CD14-positive monocyte (primary cell): Measurements from ENCODE around the gene KCNC1. TPM values are rescaled to one million over a fixed set of nuclear protein-coding genes. Genes with fewer than 3 reads are reported as not detected.

Experiments
- DNase-seq, 3 donors: peaks; one replicate each; pipeline ENCODE4 v3.0.0-alpha.2; 2011 to 2022
- H2AFZ ChIP-seq: 2 replicates; pipeline ENCODE4 v1.6.0; 2012; ENCODE audit warnings: mild to moderate bottlenecking, low read depth, low read length, inconsistent platforms; ENCODE audit not compliant: insufficient read depth, poor library complexity, severe bottlenecking
- H3K27ac ChIP-seq, 2 donors: 1 replicate in 1 of 2; 2 replicates in 1 of 2; pipeline ENCODE4 v1.5.1; 2012 to 2013; ENCODE audit warnings: low read length in 2 of 2, control low read depth in 1 of 2, inconsistent platforms in 1 of 2, low read depth in 1 of 2, mild to moderate bottlenecking in 1 of 2
- H3K27me3 ChIP-seq, 2 donors: one replicate each; pipeline versions ENCODE4 v1.6.0 to v1.6.1; 2011 to 2013; ENCODE audit warnings: low read length in 2 of 2; ENCODE audit not compliant: control insufficient read depth in 2 of 2, insufficient read depth in 2 of 2
- H3K36me3 ChIP-seq, 2 donors: replicated peaks in 1 of 2; 1 replicate in 1 of 2; 2 replicates in 1 of 2; pipeline versions ENCODE4 v1.5.1 to v1.6.1; 2012 to 2013; ENCODE audit warnings: low read length in 2 of 2, control low read depth in 1 of 2, inconsistent platforms in 1 of 2, mild to moderate bottlenecking in 1 of 2; ENCODE audit not compliant: insufficient read depth in 2 of 2, control insufficient read depth in 1 of 2
- H3K4me1 ChIP-seq, 2 donors: 1 replicate in 1 of 2; 2 replicates in 1 of 2; pipeline versions ENCODE4 v1.5.1 to v1.6.1; 2012 to 2013; ENCODE audit warnings: low read length in 2 of 2, control low read depth in 1 of 2, inconsistent platforms in 1 of 2, mild to moderate bottlenecking in 1 of 2, moderate library complexity in 1 of 2; ENCODE audit not compliant: insufficient read depth in 2 of 2, control insufficient read depth in 1 of 2
- H3K4me2 ChIP-seq: replicated peaks from 2 replicates; pipeline ENCODE3; 2012; ENCODE audit warnings: low read length, moderate library complexity, mild to moderate bottlenecking; ENCODE audit not compliant: poor library complexity, severe bottlenecking; ENCODE audit errors: extremely low read depth
- H3K4me3 ChIP-seq, 3 experiments: fragments of 200-600 bp in 1 of 3; sonication (generic) in 1 of 3; replicated peaks in 1 of 3; 1 replicate in 2 of 3; 2 replicates in 1 of 3; pipeline ENCODE4 v1.5.1; 2011 to 2013; ENCODE audit warnings: low read length in 3 of 3, mild to moderate bottlenecking in 3 of 3, control low read depth in 2 of 3, low read depth in 2 of 3, inconsistent platforms in 1 of 3, moderate library complexity in 1 of 3
- H3K79me2 ChIP-seq: 2 replicates; pipeline ENCODE4 v1.6.0; 2012; ENCODE audit warnings: mild to moderate bottlenecking, control low read depth, inconsistent platforms, low read length, moderate library complexity; ENCODE audit not compliant: insufficient read depth
- H3K9ac ChIP-seq: 2 replicates; pipeline ENCODE4 v1.6.0; 2017; ENCODE audit warnings: low read length, mild to moderate bottlenecking; ENCODE audit not compliant: insufficient read depth, poor library complexity, severe bottlenecking
- H3K9me3 ChIP-seq, 2 donors: replicated peaks in 1 of 2; 1 replicate in 1 of 2; 2 replicates in 1 of 2; pipeline versions ENCODE4 v1.5.1 to v1.6.1; 2012 to 2013; ENCODE audit warnings: low read length in 2 of 2, control low read depth in 1 of 2; ENCODE audit not compliant: control insufficient read depth in 1 of 2, insufficient read depth in 1 of 2
- H4K20me1 ChIP-seq: 2 replicates; pipeline ENCODE4 v1.6.0; 2012; ENCODE audit warnings: mild to moderate bottlenecking, low read length, control low read depth, moderate library complexity; ENCODE audit not compliant: insufficient read depth
- H3K27ac Mint-ChIP-seq, 7 donors: one replicate each; pipeline ENCODE4 v1.8.0; 2020; ENCODE audit warnings: mild to moderate bottlenecking in 7 of 7, mixed read lengths in 7 of 7, moderate library complexity in 6 of 7, inconsistent platforms in 2 of 7
- H3K27me3 Mint-ChIP-seq, 3 donors: one replicate each; pipeline ENCODE4 v1.8.0; 2021 to 2022; ENCODE audit warnings: low read depth in 3 of 3, mild to moderate bottlenecking in 3 of 3, mixed read lengths in 3 of 3, moderate library complexity in 3 of 3, inconsistent platforms in 1 of 3
- H3K36me3 Mint-ChIP-seq, 2 donors: one replicate each; pipeline ENCODE4 v1.8.0; 2020; ENCODE audit warnings: mixed read lengths in 2 of 2, inconsistent platforms in 1 of 2, mild to moderate bottlenecking in 1 of 2
- H3K4me1 Mint-ChIP-seq: one replicate; pipeline ENCODE4 v1.8.0; 2020; ENCODE audit warnings: mild to moderate bottlenecking, mixed read lengths
- H3K4me3 Mint-ChIP-seq, 2 donors: one replicate each; pipeline ENCODE4 v1.8.0; 2020; ENCODE audit warnings: mild to moderate bottlenecking in 2 of 2, mixed read lengths in 2 of 2, moderate library complexity in 1 of 2
- H3K9me3 Mint-ChIP-seq, 7 donors: one replicate each; pipeline ENCODE4 v1.8.0; 2020 to 2022; ENCODE audit warnings: mixed read lengths in 7 of 7, mild to moderate bottlenecking in 6 of 7, moderate library complexity in 6 of 7, inconsistent platforms in 2 of 7
- CTCF ChIP-seq: fragments of 200-600 bp; IDR thresholded peaks from one replicate; pipeline ENCODE4 v1.8.0; 2022; ENCODE audit warnings: antibody characterized with exemption, mild to moderate bottlenecking
- WGBS: methylation state at CpG from one replicate; pipeline ENCODE4 v1.1.5; 2013; ENCODE audit warnings: missing lambda C conversion rate; ENCODE audit not compliant: insufficient coverage; 5-methylcytosine and 5-hydroxymethylcytosine counted together
- intact Hi-C, 2 donors: fragments of 100-400 bp; cut with micrococcal nuclease; formaldehyde crosslinking; loops; one replicate each; pipeline versions ENCODE4 v1.15.0 to v1.15.1; 2023
- polyA plus RNA-seq, 3 donors: library from polyadenylated mRNA; depleted of rRNA in 1 of 3; unstranded in 2 of 3; stranded (reverse) in 1 of 3; fragments of 300-500 nt in 2 of 3; fragments of >200 nt in 1 of 3; fragmentation: Illumina TruSeq in 2 of 3; gene quantifications; 1 replicate in 2 of 3; 2 replicates in 1 of 3; pipeline ENCODE4 v1.2.3, GENCODE V29; 2012 to 2021

The KCNC1 gene
- polyA plus RNA-seq, 3 donors = not detected

DNA sequence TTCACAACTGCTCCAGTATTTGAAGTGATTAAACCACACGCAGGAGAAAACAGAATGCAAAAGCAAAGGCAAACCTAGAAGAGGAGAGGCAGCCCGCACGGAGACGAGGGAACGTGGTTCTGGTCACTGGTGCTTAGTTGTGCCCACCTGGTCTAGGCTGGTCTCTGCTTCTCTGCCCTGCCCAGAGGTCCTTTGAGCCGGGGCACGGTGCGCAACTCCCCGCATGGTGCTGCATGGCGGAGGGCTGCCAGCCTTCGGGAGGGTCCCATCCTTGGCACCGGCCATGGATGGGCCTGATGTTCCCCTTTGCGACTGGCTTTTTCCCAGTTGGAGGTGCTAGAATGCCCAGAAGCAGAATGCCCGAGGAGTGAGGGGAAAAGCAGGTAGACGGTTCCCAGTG lies 46.1 kb downstream of the KCNC1 start:
- no peak for TF ChIP-seq CTCF
- H4K20me1 ChIP-seq = no peaks in the 10 kb centered on the region
- H3K4me3 ChIP-seq = no peak overlapping the region
- H3K27ac ChIP-seq = no peak overlapping the region
- no peak overlapping the region for H3K9ac ChIP-seq
- no peaks in the 10 kb centered on the region for H3K36me3 Mint-ChIP-seq
- no peaks in the 10 kb centered on the region for H3K27me3 ChIP-seq
- H3K4me1 ChIP-seq = no peaks in the 10 kb centered on the region
- no peaks in the 10 kb centered on the region for H3K4me1 Mint-ChIP-seq
- no peaks in the 10 kb centered on the region for H3K9me3 ChIP-seq
- peaks cover 0 to 2% (median 0%) of the 10 kb centered on the region in 7 donors for H3K9me3 Mint-ChIP-seq
- intact Hi-C loops = no loop called here
- no peaks in the 10 kb centered on the region for H3K36me3 ChIP-seq
- WGBS = 95% methylated on average over 15 of the region's 15 CpGs
- H3K4me3 Mint-ChIP-seq = no peak overlapping the region
- no peak for DNase-seq
- H3K27me3 Mint-ChIP-seq = peaks cover 0 to 5% (median 2%) of the 10 kb centered on the region in 3 donors
- H2AFZ ChIP-seq = no peak overlapping the region
- no peak overlapping the region for H3K4me2 ChIP-seq
- no peaks in the 10 kb centered on the region for H3K79me2 ChIP-seq
- no peak overlapping the region for H3K27ac Mint-ChIP-seq

DNA sequence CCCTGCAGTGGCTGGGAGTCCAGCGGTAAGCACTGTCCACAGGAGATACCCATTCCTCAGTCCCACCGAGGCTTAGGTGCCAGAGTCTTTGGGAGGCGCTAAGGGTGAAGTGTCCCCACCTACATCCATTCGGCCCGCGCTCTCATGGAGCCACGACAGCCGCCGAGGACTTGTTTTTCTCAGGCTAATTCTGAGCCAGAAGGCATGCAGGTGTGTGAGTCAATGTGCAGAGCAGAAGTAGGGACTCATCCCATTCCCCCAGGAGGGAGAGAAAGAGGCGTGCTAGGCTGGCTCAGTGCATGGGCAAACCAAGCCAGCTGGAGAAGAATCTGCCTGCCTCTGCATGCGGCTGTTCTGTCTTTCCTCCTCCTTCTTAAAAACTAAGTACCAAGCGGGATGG lies 46.6 kb downstream of the KCNC1 start:
- no peak overlapping the region for H3K4me3 ChIP-seq
- no peak for DNase-seq
- no peaks in the 10 kb centered on the region for H3K4me1 Mint-ChIP-seq
- no peak for TF ChIP-seq CTCF
- no peaks in the 10 kb centered on the region for H3K9me3 ChIP-seq
- H3K79me2 ChIP-seq = no peaks in the 10 kb centered on the region
- H3K9ac ChIP-seq = no peak overlapping the region
- H3K4me3 Mint-ChIP-seq = no peak overlapping the region
- intact Hi-C loops = no loop called here
- peaks cover 0 to 3% of the 10 kb centered on the region in 2 donors for H3K36me3 Mint-ChIP-seq
- no peak overlapping the region for H3K4me2 ChIP-seq
- H3K9me3 Mint-ChIP-seq = peaks cover 0 to 2% (median 0%) of the 10 kb centered on the region in 7 donors
- peaks cover 0 to 2% of the 10 kb centered on the region in 2 donors for H3K36me3 ChIP-seq
- no peak overlapping the region for H3K27ac ChIP-seq
- no peaks in the 10 kb centered on the region for H3K4me1 ChIP-seq
- H4K20me1 ChIP-seq = no peaks in the 10 kb centered on the region
- WGBS = 85% methylated on average over 6 of the region's 12 CpGs
- no peak overlapping the region for H2AFZ ChIP-seq
- peaks cover 0 to 4% (median 2%) of the 10 kb centered on the region in 3 donors for H3K27me3 Mint-ChIP-seq
- no peaks in the 10 kb centered on the region for H3K27me3 ChIP-seq
- H3K27ac Mint-ChIP-seq = no peak overlapping the region
